AG10803 (cell line): ENCODE measurements around the gene RBMS1.

ENCODE experiments used
- DNase-seq: peaks from one replicate; pipeline ENCODE4 v3.0.0; 2010; ENCODE audit warnings: low read depth
- H3K4me3 ChIP-seq: 2 replicates; pipeline ENCODE4 v1.5.1; 2011; ENCODE audit warnings: mild to moderate bottlenecking, low read length, control low read depth
- TF ChIP-seq, protein P1 (sequence below): conservative IDR thresholded peaks from 2 replicates; pipeline ENCODE4 v1.5.1; 2011; ENCODE audit warnings: mild to moderate bottlenecking, low read length, control low read depth, inconsistent platforms

RBMS1 gene

GRCh38 chr2:160278879-160279177 lies 214.8 kb downstream of the RBMS1 start:
- TF ChIP-seq, protein P1, sequence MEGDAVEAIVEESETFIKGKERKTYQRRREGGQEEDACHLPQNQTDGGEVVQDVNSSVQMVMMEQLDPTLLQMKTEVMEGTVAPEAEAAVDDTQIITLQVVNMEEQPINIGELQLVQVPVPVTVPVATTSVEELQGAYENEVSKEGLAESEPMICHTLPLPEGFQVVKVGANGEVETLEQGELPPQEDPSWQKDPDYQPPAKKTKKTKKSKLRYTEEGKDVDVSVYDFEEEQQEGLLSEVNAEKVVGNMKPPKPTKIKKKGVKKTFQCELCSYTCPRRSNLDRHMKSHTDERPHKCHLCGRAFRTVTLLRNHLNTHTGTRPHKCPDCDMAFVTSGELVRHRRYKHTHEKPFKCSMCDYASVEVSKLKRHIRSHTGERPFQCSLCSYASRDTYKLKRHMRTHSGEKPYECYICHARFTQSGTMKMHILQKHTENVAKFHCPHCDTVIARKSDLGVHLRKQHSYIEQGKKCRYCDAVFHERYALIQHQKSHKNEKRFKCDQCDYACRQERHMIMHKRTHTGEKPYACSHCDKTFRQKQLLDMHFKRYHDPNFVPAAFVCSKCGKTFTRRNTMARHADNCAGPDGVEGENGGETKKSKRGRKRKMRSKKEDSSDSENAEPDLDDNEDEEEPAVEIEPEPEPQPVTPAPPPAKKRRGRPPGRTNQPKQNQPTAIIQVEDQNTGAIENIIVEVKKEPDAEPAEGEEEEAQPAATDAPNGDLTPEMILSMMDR: peak; percentile 56
- peak; percentile 46 for DNase-seq
- no peak overlapping the region for H3K4me3 ChIP-seq

DNA sequence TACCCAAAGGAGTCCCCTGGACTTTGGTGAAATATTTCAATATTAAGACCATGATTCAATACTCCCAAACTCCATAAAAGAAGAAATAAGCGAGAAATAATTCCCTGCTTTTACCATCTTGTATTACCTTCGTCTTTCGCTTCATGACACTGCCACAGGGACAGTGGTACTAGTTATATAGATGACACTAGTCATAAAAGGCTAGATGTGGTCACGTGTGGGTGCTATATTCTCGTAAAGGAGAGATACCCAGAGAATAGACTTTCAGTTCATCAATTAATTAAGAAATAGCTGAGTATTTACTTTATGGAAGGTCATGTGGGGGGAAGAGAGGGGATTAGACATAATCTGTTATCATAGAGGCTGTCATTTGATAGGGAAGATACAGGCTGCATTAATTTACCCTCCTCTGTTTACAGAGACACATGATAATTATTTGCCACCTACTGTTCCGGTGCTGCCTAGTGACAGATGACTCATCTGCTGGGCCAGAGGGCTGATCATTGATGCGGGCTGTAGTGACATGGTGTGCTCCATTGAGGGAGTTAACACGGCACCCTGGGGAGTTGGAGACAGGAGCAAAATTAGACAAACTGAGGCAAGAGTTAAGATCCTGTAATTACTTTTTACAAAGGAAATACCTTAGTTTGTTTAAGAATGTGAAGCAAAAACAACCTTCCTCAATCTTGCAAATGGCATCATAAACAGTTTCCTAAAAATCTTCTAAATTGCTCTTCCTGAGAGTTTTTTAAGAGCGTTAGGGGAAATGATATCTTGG lies 215.3 kb downstream of the RBMS1 start:
- H3K4me3 ChIP-seq: no peak overlapping the region
- TF ChIP-seq, protein P1: no peak
- no peak for DNase-seq

DNA sequence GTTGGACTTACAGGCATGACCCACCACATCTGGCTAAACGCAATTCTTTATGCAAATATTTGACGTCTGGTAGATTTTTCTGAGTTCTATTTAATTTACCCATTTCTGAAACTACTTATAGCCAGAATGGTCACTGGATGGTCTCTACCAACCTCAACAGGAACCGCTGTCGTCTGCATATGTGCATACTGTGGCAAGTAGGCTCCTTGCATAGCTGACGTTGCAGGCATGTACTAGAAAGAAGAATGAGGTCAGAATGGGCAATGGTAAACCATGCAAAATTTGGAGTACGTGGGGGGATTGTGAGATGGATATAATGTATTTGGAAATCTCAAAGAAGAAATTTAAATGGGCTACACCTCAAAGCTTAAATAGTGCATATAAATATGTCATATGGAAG lies 216.5 kb downstream of the RBMS1 start:
- TF ChIP-seq, protein P1: no peak
- DNase-seq: no peak
- H3K4me3 ChIP-seq: no peak overlapping the region

DNA sequence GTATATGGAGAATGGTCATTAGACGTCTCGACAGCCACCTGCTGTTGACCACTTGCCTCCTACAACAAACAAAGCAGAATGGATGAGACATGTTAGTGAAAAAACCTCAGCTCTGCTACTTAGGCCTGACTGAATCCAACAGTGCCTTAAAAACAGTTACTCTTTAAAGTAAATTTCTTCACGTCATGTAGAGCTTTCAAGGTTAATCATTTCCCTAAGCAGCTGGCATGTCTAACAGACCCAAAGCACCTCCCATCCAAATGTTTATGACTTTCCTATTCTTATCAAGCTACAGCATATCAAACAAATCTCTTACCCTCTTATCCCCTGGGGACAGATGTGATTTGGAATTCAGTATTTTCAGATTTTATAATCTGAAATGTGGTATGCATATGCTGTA lies 218.0 kb downstream of the RBMS1 start:
- no peak for DNase-seq
- TF ChIP-seq, protein P1: no peak
- H3K4me3 ChIP-seq: no peak overlapping the region

GRCh38 chr2:160271171-160272086 lies 222.2 kb downstream of the RBMS1 start:
- TF ChIP-seq, protein P1: no peak
- DNase-seq: no peak
- H3K4me3 ChIP-seq: no peak overlapping the region

- DNase-seq: peak; percentile 67
- TF ChIP-seq, protein P1: peak; percentile 31
- H3K4me3 ChIP-seq: peak overlapping the region; percentile 49
Measured at GRCh38 chr2:160270571-160271113, 223.0 kb downstream of the RBMS1 start.
